OCI-LY3 (cell line): ENCODE data around the gene APOL6.

Experiments
- EZH2phosphoT487 ChIP-seq: fragments of 200-600 bp; shearing (Covaris generic); IDR thresholded peaks from 2 replicates; pipeline ENCODE4 v1.6.1; 2018; ENCODE audit warnings: antibody characterized with exemption, mixed run types, low read depth
- TF ChIP-seq, protein P1 (sequence below): fragments of 200-600, 300-600 bp; sonication (generic); IDR thresholded peaks from 2 replicates; pipeline ENCODE4 v1.5.1; 2014; ENCODE audit warnings: antibody characterized with exemption, low read length, low read depth

DNA sequence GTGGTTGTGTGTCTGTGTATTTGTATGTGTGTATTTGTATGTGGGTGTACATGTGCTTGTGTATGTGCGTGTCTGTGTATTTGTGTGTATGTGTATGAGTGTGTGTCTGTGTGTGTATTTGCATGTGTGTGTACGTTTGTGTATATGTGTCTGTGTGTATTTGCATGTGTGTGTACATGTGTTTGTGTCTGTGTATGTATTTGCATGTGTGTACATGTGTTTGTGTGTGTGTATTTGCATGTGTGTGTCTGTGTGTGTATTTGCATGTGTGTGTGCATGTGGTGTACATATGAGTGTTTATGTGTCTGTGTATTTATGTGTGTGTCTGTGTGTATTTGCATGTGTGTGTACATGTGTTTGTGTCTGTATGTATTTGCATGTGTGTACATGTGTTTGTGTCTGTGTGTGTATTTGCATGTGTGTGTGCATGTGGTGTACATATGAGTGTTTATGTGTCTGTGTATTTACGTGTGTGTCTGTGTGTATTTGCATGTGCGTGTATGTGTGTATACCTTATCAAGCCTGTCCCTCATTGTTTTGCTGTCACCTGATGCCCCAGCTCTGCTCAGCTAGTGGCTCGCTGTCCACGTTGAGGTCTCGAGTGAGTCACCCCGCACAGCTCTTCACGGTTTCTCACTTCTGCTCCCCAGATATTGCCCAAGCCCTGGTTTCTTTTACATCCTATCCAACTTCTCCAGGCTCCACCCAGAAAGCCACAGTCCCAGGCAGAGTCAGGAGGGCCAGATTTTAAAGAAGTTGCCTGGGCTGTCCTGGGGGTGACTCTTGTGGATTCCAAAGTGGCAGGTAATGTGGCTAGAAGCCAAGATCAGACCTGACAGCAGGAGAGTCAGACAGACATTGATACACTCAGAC, 46.3 kb upstream of the APOL6 start:
- TF ChIP-seq, protein P1, sequence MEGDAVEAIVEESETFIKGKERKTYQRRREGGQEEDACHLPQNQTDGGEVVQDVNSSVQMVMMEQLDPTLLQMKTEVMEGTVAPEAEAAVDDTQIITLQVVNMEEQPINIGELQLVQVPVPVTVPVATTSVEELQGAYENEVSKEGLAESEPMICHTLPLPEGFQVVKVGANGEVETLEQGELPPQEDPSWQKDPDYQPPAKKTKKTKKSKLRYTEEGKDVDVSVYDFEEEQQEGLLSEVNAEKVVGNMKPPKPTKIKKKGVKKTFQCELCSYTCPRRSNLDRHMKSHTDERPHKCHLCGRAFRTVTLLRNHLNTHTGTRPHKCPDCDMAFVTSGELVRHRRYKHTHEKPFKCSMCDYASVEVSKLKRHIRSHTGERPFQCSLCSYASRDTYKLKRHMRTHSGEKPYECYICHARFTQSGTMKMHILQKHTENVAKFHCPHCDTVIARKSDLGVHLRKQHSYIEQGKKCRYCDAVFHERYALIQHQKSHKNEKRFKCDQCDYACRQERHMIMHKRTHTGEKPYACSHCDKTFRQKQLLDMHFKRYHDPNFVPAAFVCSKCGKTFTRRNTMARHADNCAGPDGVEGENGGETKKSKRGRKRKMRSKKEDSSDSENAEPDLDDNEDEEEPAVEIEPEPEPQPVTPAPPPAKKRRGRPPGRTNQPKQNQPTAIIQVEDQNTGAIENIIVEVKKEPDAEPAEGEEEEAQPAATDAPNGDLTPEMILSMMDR, result no peak
- no peak for TF ChIP-seq EZH2phosphoT487
